Endothelial cell (in vitro differentiated cells): ENCODE measurements around the gene RPS21. TPM values are rescaled to one million over a fixed set of nuclear protein-coding genes. Genes with fewer than 3 reads are reported as not detected.

Experiments used
- total RNA-seq: library from RNA; stranded (reverse); fragmentation: NEBNext Ultra II Directional; extraction: Animal tissue kit (Norgen Biotek cat#: 25700); gene quantifications from one replicate; pipeline ENCODE4 v1.2.1, GENCODE V29; 2021; ENCODE audit not compliant: unreplicated experiment

RPS21 gene
- total RNA-seq, 1 donor from 2014 or later, result 1,710 TPM

Other genes with a start within 250 kb of the RPS21 start
- 302 TPM for gene PSMA7, start 243.7 kb upstream of the RPS21 start, total RNA-seq
- 17.5 TPM for gene SS18L1, start 243.3 kb upstream of the RPS21 start, total RNA-seq
- 20.2 TPM for gene MTG2, start 204.1 kb upstream of the RPS21 start, total RNA-seq
- gene HRH3, start 166.8 kb upstream of the RPS21 start, total RNA-seq, result not detected
- 39.5 TPM for gene OSBPL2, start 148.6 kb upstream of the RPS21 start, total RNA-seq
- gene ADRM1, start 84.1 kb upstream of the RPS21 start, total RNA-seq, result 132 TPM
- gene LAMA5, start 19.8 kb upstream of the RPS21 start, total RNA-seq, result 34.5 TPM
- 9.3 TPM for gene CABLES2, start 20.2 kb downstream of the RPS21 start, total RNA-seq
- 0.10 TPM for gene RBBP8NL, start 40.4 kb downstream of the RPS21 start, total RNA-seq
- gene GATA5, start 88.9 kb downstream of the RPS21 start, total RNA-seq, result not detected